ENCODE data around the gene MGLL. TPM values are rescaled to one million over a fixed set of nuclear protein-coding genes. Genes with fewer than 3 reads are reported as not detected.

The MGLL gene
- total RNA-seq, 1 experiment from 2014 or later: 0.94 TPM

GRCh38 chr3:127734754-127735473 is 87.4 kb downstream of the MGLL start (continued):
- TF ChIP-seq STAT6 (CRISPR knock-in tag; conservative IDR thresholded peaks at IDR 0.05; ENCODE audit: low read depth): no peak
- no peak for TF ChIP-seq ZNF416 (CRISPR knock-in tag; IDR thresholded peaks at IDR 0.05)
- no peak for TF ChIP-seq ELF4 (CRISPR knock-in tag; IDR thresholded peaks at IDR 0.05; ENCODE audit: low read depth)
- TF ChIP-seq RELA (CRISPR knock-in tag; IDR thresholded peaks at IDR 0.05; ENCODE audit: borderline replicate concordance): no peak

- no peak for DNase-seq (ENCODE audit: low spot score)
- POLR2A ChIA-PET: no interaction called here
- Mint-ChIP-seq H3K4me3 (no peak overlapping the region), H3K36me3 (no peaks in the 10 kb centered on the region), H3K9me3 (no peaks in the 10 kb centered on the region), H3K27me3 (ENCODE audit: low read depth) (peaks cover 16% of the 10 kb centered on the region), H3K4me1 (peaks cover 38% of the 10 kb centered on the region), H3K27ac (no peak overlapping the region)
- no peak for TF ChIP-seq USF2 (CRISPR knock-in tag; IDR thresholded peaks at IDR 0.05)
- TF ChIP-seq OVOL2 (CRISPR knock-in tag; IDR thresholded peaks at IDR 0.05; ENCODE audit: borderline replicate concordance): no peak
- TF ChIP-seq GTF2I (CRISPR knock-in tag; conservative IDR thresholded peaks at IDR 0.05): no peak
- CTCF ChIA-PET: no interaction called here
- no peak for ATAC-seq
Measured at GRCh38 chr3:127734181-127734720, 88.1 kb downstream of the MGLL start.

GRCh38 chr3:127733781-127734180 is 88.5 kb downstream of the MGLL start:
- Mint-ChIP-seq H3K36me3 (no peaks in the 10 kb centered on the region), H3K27ac (no peak overlapping the region), H3K27me3 (ENCODE audit: low read depth) (peaks cover 16% of the 10 kb centered on the region), H3K4me1 (peaks cover 38% of the 10 kb centered on the region), H3K9me3 (no peaks in the 10 kb centered on the region), H3K4me3 (no peak overlapping the region)
- POLR2A ChIA-PET: no interaction called here
- DNase-seq (ENCODE audit: low spot score): no peak
- no peak for ATAC-seq
- CTCF ChIA-PET: no interaction called here
- no peak for TF ChIP-seq ZNF423 (CRISPR knock-in tag; IDR thresholded peaks at IDR 0.05)

GRCh38 chr3:127732879-127733350 is 89.4 kb downstream of the MGLL start:
- CTCF ChIA-PET: interaction anchor here (1.1 to 1.3 kb wide), 5 partner anchors 10 to 53 kb away, joined by 3 to 4 read pairs (median 3); no protein-coding TSS in a partner anchor
- TF ChIP-seq ZSCAN18 (CRISPR knock-in tag; IDR thresholded peaks at IDR 0.05): 0 out of 2 replicates have a peak, but pooled peaks have one; percentile 60
- no peak for TF ChIP-seq ZNF423 (CRISPR knock-in tag; IDR thresholded peaks at IDR 0.05)
- TF ChIP-seq TEAD4 (CRISPR knock-in tag; IDR thresholded peaks at IDR 0.05): no peak
- POLR2A ChIA-PET: no interaction called here

GRCh38 chr3:127732303-127732702 is 90.0 kb downstream of the MGLL start:
- H3K27me3 Mint-ChIP-seq (ENCODE audit: low read depth): peaks cover 16% of the 10 kb centered on the region
- peaks cover 38% of the 10 kb centered on the region for H3K4me1 Mint-ChIP-seq
- POLR2A ChIA-PET: no interaction called here
- H3K36me3 Mint-ChIP-seq: no peaks in the 10 kb centered on the region
- no peak overlapping the region for H3K27ac Mint-ChIP-seq
- no peak for TF ChIP-seq IRF1 (CRISPR knock-in tag; IDR thresholded peaks at IDR 0.05)
- no peak for TF ChIP-seq NR1H2 (CRISPR knock-in tag; IDR thresholded peaks at IDR 0.05)
- no peak for TF ChIP-seq CREB1 (CRISPR knock-in tag; IDR thresholded peaks at IDR 0.05)
- TF ChIP-seq ZNF423 (CRISPR knock-in tag; IDR thresholded peaks at IDR 0.05): peak; percentile 71
- TF ChIP-seq SOX15 (CRISPR knock-in tag; IDR thresholded peaks at IDR 0.05): no peak
- TF ChIP-seq CBFB (CRISPR knock-in tag; IDR thresholded peaks at IDR 0.05; ENCODE audit: low read depth): no peak
- TF ChIP-seq TEAD4 (CRISPR knock-in tag; IDR thresholded peaks at IDR 0.05): no peak
- peak; percentile 51; the same call in 1 of the 2 replicates for TF ChIP-seq FOXK1 (CRISPR knock-in tag; IDR thresholded peaks at IDR 0.05)
- TF ChIP-seq E2F5 (CRISPR knock-in tag; IDR thresholded peaks at IDR 0.05): no peak
- peak; percentile 86 for ATAC-seq
- CTCF ChIA-PET: interaction anchor here (1.1 to 1.3 kb wide), 5 partner anchors 10 to 53 kb away, joined by 3 to 4 read pairs (median 3); no protein-coding TSS in a partner anchor
- peak; percentile 39 for DNase-seq (ENCODE audit: low spot score)
- H3K9me3 Mint-ChIP-seq: no peaks in the 10 kb centered on the region
- H3K4me3 Mint-ChIP-seq: no peak overlapping the region

More at GRCh38 chr3:127732879-127733350, 89.4 kb downstream of the MGLL start:
- H3K9me3 Mint-ChIP-seq: no peaks in the 10 kb centered on the region
- no peaks in the 10 kb centered on the region for H3K36me3 Mint-ChIP-seq
- H3K4me3 Mint-ChIP-seq: no peak overlapping the region
- DNase-seq (ENCODE audit: low spot score) (no peak), ATAC-seq (no peak)
- H3K4me1 Mint-ChIP-seq: peaks cover 38% of the 10 kb centered on the region
- no peak overlapping the region for H3K27ac Mint-ChIP-seq
- peaks cover 16% of the 10 kb centered on the region for H3K27me3 Mint-ChIP-seq (ENCODE audit: low read depth)
